ENCODE data around the gene PTPRN2. TPM values are rescaled to one million over a fixed set of nuclear protein-coding genes. Genes with fewer than 3 reads are reported as not detected.

PTPRN2 gene
- total RNA-seq, 2 donors from 2014 or later, result 0.35 to 0.61 TPM

- Mint-ChIP-seq H3K27ac (no peak overlapping the region), H3K9me3 (peaks cover 18 to 26% of the 10 kb centered on the region in 2 donors), H3K36me3 (peaks cover 6 to 20% of the 10 kb centered on the region in 2 donors)
- DNase-seq (ENCODE audit: low spot score in 2 of 2) (peak in 1 of 2 donors; percentile 37), ATAC-seq (no peak)
These were observed 466.9 kb downstream of the PTPRN2 start for GRCh38 chr7:158120716-158121115.

- ATAC-seq, result no peak
- Mint-ChIP-seq H3K9me3 (peaks cover 18 to 28% of the 10 kb centered on the region in 2 donors), H3K36me3 (peaks cover 6 to 20% of the 10 kb centered on the region in 2 donors), H3K27ac (no peak overlapping the region)
- DNase-seq (ENCODE audit: low spot score in 2 of 2), result no peak
These were observed 467.3 kb downstream of the PTPRN2 start for GRCh38 chr7:158120316-158120715.

- ATAC-seq (no peak), DNase-seq (ENCODE audit: low spot score in 2 of 2) (no peak)
- Mint-ChIP-seq H3K36me3 (peaks cover 0 to 30% of the 10 kb centered on the region in 2 donors), H3K9me3 (peaks cover 29 to 47% of the 10 kb centered on the region in 2 donors), H3K27ac (no peak overlapping the region)
These were observed 470.0 kb downstream of the PTPRN2 start for GRCh38 chr7:158117341-158118222.

- DNase-seq (ENCODE audit: low spot score in 2 of 2) (no peak), ATAC-seq (no peak)
- H3K36me3 Mint-ChIP-seq, result peaks cover 0 to 37% of the 10 kb centered on the region in 2 donors
- peaks cover 34 to 44% of the 10 kb centered on the region in 2 donors for H3K9me3 Mint-ChIP-seq
- no peak overlapping the region for H3K27ac Mint-ChIP-seq
These were observed 471.4 kb downstream of the PTPRN2 start for GRCh38 chr7:158116235-158116634.

GRCh38 chr7:158114056-158114850 is 473.4 kb downstream of the PTPRN2 start:
- H3K27ac Mint-ChIP-seq, result no peak overlapping the region
- peaks cover 0 to 41% of the 10 kb centered on the region in 2 donors for H3K36me3 Mint-ChIP-seq
- peak in 1 of 2 donors; percentile 21 for DNase-seq (ENCODE audit: low spot score in 2 of 2)
- peaks cover 36 to 38% of the 10 kb centered on the region in 2 donors for H3K9me3 Mint-ChIP-seq
- no peak for ATAC-seq

- Mint-ChIP-seq H3K36me3 (peaks cover 0 to 42% of the 10 kb centered on the region in 2 donors), H3K27ac (no peak overlapping the region), H3K9me3 (peaks cover 37 to 40% of the 10 kb centered on the region in 2 donors)
- no peak for ATAC-seq
- DNase-seq (ENCODE audit: low spot score in 2 of 2), result peak in 1 of 2 donors; percentile 40
These were observed 474.1 kb downstream of the PTPRN2 start for GRCh38 chr7:158113321-158114025.

- DNase-seq (ENCODE audit: low spot score in 2 of 2) (peak in 1 of 2 donors; percentile 40), ATAC-seq (no peak)
- no peak overlapping the region for H3K27ac Mint-ChIP-seq
- peaks cover 37 to 43% of the 10 kb centered on the region in 2 donors for H3K9me3 Mint-ChIP-seq
- H3K36me3 Mint-ChIP-seq, result peaks cover 0 to 42% of the 10 kb centered on the region in 2 donors
These were observed 474.9 kb downstream of the PTPRN2 start for GRCh38 chr7:158112571-158113320.

- Mint-ChIP-seq H3K36me3 (peaks cover 0 to 37% of the 10 kb centered on the region in 2 donors), H3K27ac (no peak overlapping the region), H3K9me3 (peaks cover 32 to 38% of the 10 kb centered on the region in 2 donors)
- peak in 1 of 2 donors; percentile 31 for DNase-seq (ENCODE audit: low spot score in 2 of 2)
- ATAC-seq, result no peak
These were observed 475.6 kb downstream of the PTPRN2 start for GRCh38 chr7:158111906-158112570.

GRCh38 chr7:158111049-158111751 is 476.4 kb downstream of the PTPRN2 start:
- peaks cover 0 to 30% of the 10 kb centered on the region in 2 donors for H3K36me3 Mint-ChIP-seq
- ATAC-seq, result no peak
- DNase-seq (ENCODE audit: low spot score in 2 of 2), result peak in 1 of 2 donors; percentile 18
- H3K9me3 Mint-ChIP-seq, result peaks cover 28 to 33% of the 10 kb centered on the region in 2 donors
- no peak overlapping the region for H3K27ac Mint-ChIP-seq

- H3K27ac Mint-ChIP-seq, result no peak overlapping the region
- H3K36me3 Mint-ChIP-seq, result peaks cover 0 to 30% of the 10 kb centered on the region in 2 donors
- DNase-seq (ENCODE audit: low spot score in 2 of 2), result peak in 1 of 2 donors; percentile 30
- H3K9me3 Mint-ChIP-seq, result peaks cover 28 to 33% of the 10 kb centered on the region in 2 donors
- ATAC-seq, result no peak
These were observed 477.0 kb downstream of the PTPRN2 start for GRCh38 chr7:158110661-158111048.

- peaks cover 23 to 31% of the 10 kb centered on the region in 2 donors for H3K9me3 Mint-ChIP-seq
- peaks cover 0 to 30% of the 10 kb centered on the region in 2 donors for H3K36me3 Mint-ChIP-seq
- ATAC-seq, result no peak
- no peak overlapping the region for H3K27ac Mint-ChIP-seq
- DNase-seq (ENCODE audit: low spot score in 2 of 2), result peak in 1 of 2 donors; percentile 35
These were observed 477.5 kb downstream of the PTPRN2 start for GRCh38 chr7:158110034-158110590.

- DNase-seq (ENCODE audit: low spot score in 2 of 2), result peak in 1 of 2 donors; percentile 39
- Mint-ChIP-seq H3K9me3 (peaks cover 17 to 28% of the 10 kb centered on the region in 2 donors), H3K27ac (no peak overlapping the region), H3K36me3 (peaks cover 0 to 24% of the 10 kb centered on the region in 2 donors)
- peak in 1 of 2 donors; percentile 51 for ATAC-seq
These were observed 478.1 kb downstream of the PTPRN2 start for GRCh38 chr7:158109364-158110033.

GRCh38 chr7:158108646-158109293 is 478.9 kb downstream of the PTPRN2 start:
- Mint-ChIP-seq H3K36me3 (peaks cover 0 to 24% of the 10 kb centered on the region in 2 donors), H3K9me3 (peaks cover 14 to 28% of the 10 kb centered on the region in 2 donors), H3K27ac (peak overlapping the region in 1 of 2 donors; percentile 7)
- DNase-seq (ENCODE audit: low spot score in 2 of 2) (peak in 1 of 2 donors; percentile 14), ATAC-seq (no peak)
